Panc1 (cell line): ENCODE results near the gene KNCN. TPM values are rescaled to one million over a fixed set of nuclear protein-coding genes. Genes with fewer than 3 reads are reported as not detected.

Experiments
- ATAC-seq: fragments of 200-7000 bp; cut with Tn5 transposase; 2 replicates; pipeline ENCODE4 v1.9.1; 2020; ENCODE audit warnings: mild to moderate bottlenecking, moderate library complexity
- BruUV-seq: library from RNA; stranded (reverse); fragments of 400-500 nt; replicated peaks from 2 replicates; lab custom pipeline; 2021; lab: Mats Ljungman, UMichigan
- CTCF ChIA-PET: fragments of 300-600 bp; sonication (Branson Sonifier 250); formaldehyde crosslinking; loops from one replicate; lab custom pipeline; 2022; ENCODE audit warnings: antibody characterized with exemption; lab: Charles Lee
- POLR2A ChIA-PET: fragments of 300-600 bp; sonication (Branson Sonifier 250); formaldehyde crosslinking; loops from one replicate; lab custom pipeline; 2022; ENCODE audit warnings: antibody characterized with exemption; lab: Charles Lee
- DNase-seq: peaks from one replicate; pipeline ENCODE4 v3.0.0-alpha.2; 2010; ENCODE audit warnings: low read depth, low spot score
- H3K27ac ChIP-seq: 2 replicates; pipeline ENCODE4 v1.5.1; 2011; ENCODE audit warnings: mild to moderate bottlenecking, low read length, inconsistent platforms
- H3K27me3 ChIP-seq: fragments of 200-500 bp; sonication (Bioruptor generic); 2 replicates; pipeline ENCODE4 v1.6.0; 2014; ENCODE audit warnings: low read length, inconsistent platforms; ENCODE audit not compliant: control insufficient read depth, insufficient read depth
- H3K36me3 ChIP-seq: fragments of 200-500 bp; sonication (Bioruptor generic); 2 replicates; pipeline ENCODE4 v1.5.1; 2014; ENCODE audit warnings: inconsistent platforms, mild to moderate bottlenecking, low read length, moderate library complexity; ENCODE audit not compliant: control insufficient read depth, insufficient read depth
- H3K4me1 ChIP-seq: 2 replicates; pipeline ENCODE4 v1.5.1; 2011; ENCODE audit warnings: inconsistent platforms, mild to moderate bottlenecking, low read length, moderate library complexity; ENCODE audit not compliant: control insufficient read depth, insufficient read depth
- H3K4me3 ChIP-seq, 2 experiments: 2 replicates each; pipeline ENCODE4 v1.5.1; 2011 to 2012; ENCODE audit warnings: low read depth in 2 of 2, low read length in 2 of 2, mild to moderate bottlenecking in 2 of 2, inconsistent platforms in 1 of 2, moderate library complexity in 1 of 2
- H3K9me3 ChIP-seq: fragments of 200-500 bp; sonication (Bioruptor generic); 2 replicates; pipeline ENCODE4 v1.5.1; 2014; ENCODE audit warnings: low read depth, mild to moderate bottlenecking, inconsistent platforms, low read length, moderate library complexity; ENCODE audit not compliant: control insufficient read depth, insufficient read depth
- CTCF ChIP-seq: fragments of 450-650 bp; IDR thresholded peaks from 2 replicates; pipeline ENCODE4 v1.5.1; 2017; ENCODE audit warnings: mild to moderate bottlenecking
- POLR2AphosphoS5 ChIP-seq: IDR thresholded peaks from 2 replicates; pipeline ENCODE4 v1.6.1; 2012; ENCODE audit warnings: mild to moderate bottlenecking, low read depth, low read length, moderate library complexity
- REST ChIP-seq, 2 experiments: IDR thresholded peaks; 2 replicates each; pipeline ENCODE4 v1.6.1; 2011 to 2012; ENCODE audit warnings: low read depth in 2 of 2, control low read depth in 1 of 2, low read length in 1 of 2, mild to moderate bottlenecking in 1 of 2, moderate library complexity in 1 of 2; ENCODE audit not compliant: insufficient read depth in 1 of 2
- SIN3A ChIP-seq: IDR thresholded peaks from 2 replicates; pipeline ENCODE4 v1.6.1; 2012; ENCODE audit warnings: low read depth, mild to moderate bottlenecking, low read length, moderate library complexity, borderline replicate concordance; ENCODE audit not compliant: insufficient read depth
- TCF7L2 ChIP-seq: IDR thresholded peaks from 2 replicates; pipeline ENCODE4 v1.6.1; 2011; ENCODE audit warnings: mild to moderate bottlenecking, low read depth, low read length, inconsistent platforms
- in situ Hi-C: cut with HindIII; loops from 2 replicates; pipeline ENCODE4 v1.10.0; 2016; ENCODE audit warnings: low sequenced_read_pairs, low pct_unique_long_range_greater_than_20kb
- intact Hi-C: fragments of 100-400 bp; cut with micrococcal nuclease; formaldehyde crosslinking; loops from one replicate; pipeline ENCODE4 v1.10.0; 2022; ENCODE audit not compliant: unreplicated experiment
- total RNA-seq: library from RNA; stranded (reverse); gene quantifications from one replicate; pipeline ENCODE4 v1.2.1, GENCODE V29; 2021; ENCODE audit not compliant: unreplicated experiment

The KNCN gene
- total RNA-seq, 1 experiment from 2014 or later: not detected

GRCh38 chr1:46568461-46568891 is 17.0 kb upstream of the KNCN start:
- no peaks in the 10 kb centered on the region for H3K9me3 ChIP-seq
- BruUV-seq: no TSS peak

GRCh38 chr1:46563341-46563740 is 11.9 kb upstream of the KNCN start:
- H3K9me3 ChIP-seq: no peaks in the 10 kb centered on the region
- ATAC-seq (no peak), DNase-seq (no peak)
- TF ChIP-seq TCF7L2 (no peak), CTCF (no peak), SIN3A (no peak), REST (IDR thresholded peaks at IDR 0.05; ENCODE audit: insufficient read depth in 1 of 2, low read depth in 2 of 2, low read length in 1 of 2) (no peak), POLR2AphosphoS5 (no peak)
- in situ Hi-C loops (no loop called here), intact Hi-C loops (no loop called here)
- ChIA-PET POLR2A (interaction anchor here (0.6 kb wide), 1 partner anchor 33 kb away, joined by 3 read pairs; no protein-coding TSS in a partner anchor), CTCF (no interaction called here)
- no peaks in the 10 kb centered on the region for H3K27me3 ChIP-seq
- no peaks in the 10 kb centered on the region for H3K4me1 ChIP-seq
- no peaks in the 10 kb centered on the region for H3K36me3 ChIP-seq
- H3K27ac ChIP-seq: no peak overlapping the region
- H3K4me3 ChIP-seq: no peak overlapping the region
- BruUV-seq: no TSS peak

More at GRCh38 chr1:46568461-46568891, 17.0 kb upstream of the KNCN start:
- DNase-seq: no peak
- no peak for TF ChIP-seq REST (IDR thresholded peaks at IDR 0.05; ENCODE audit: insufficient read depth in 1 of 2, low read depth in 2 of 2, low read length in 1 of 2)
- Histone ChIP-seq H3K36me3 (no peaks in the 10 kb centered on the region), H3K27me3 (no peaks in the 10 kb centered on the region), H3K27ac (no peak overlapping the region), H3K4me3 (no peak overlapping the region), H3K4me1 (no peaks in the 10 kb centered on the region)
- intact Hi-C loops (no loop called here), in situ Hi-C loops (no loop called here)
- ATAC-seq: no peak
- CTCF ChIA-PET: no interaction called here
- POLR2A ChIA-PET: no interaction called here
